Measurements from ENCODE around the gene ATAD3B.
"Not testable (repeated sequence)": the region's sequence is repeated elsewhere in the genome, so short reads cannot be mapped to it uniquely, and the experiment has no call there.

Gene ATAD3B

GRCh38 chr1:1513675-1514074, 42.1 kb downstream of the ATAD3B start:
- DNase-seq (ENCODE audit: low read depth): not testable (repeated sequence)

GRCh38 chr1:1514376-1514775, 42.8 kb downstream of the ATAD3B start:
- DNase-seq (ENCODE audit: low read depth): not testable (repeated sequence)

- DNase-seq (ENCODE audit: low read depth): not testable (repeated sequence)
Measured at GRCh38 chr1:1516923-1517322, 45.4 kb downstream of the ATAD3B start.

- no peak for DNase-seq (ENCODE audit: low read depth)
Measured at GRCh38 chr1:1517973-1518620, 46.5 kb downstream of the ATAD3B start.

- not testable (repeated sequence) for DNase-seq (ENCODE audit: low read depth)
Measured at GRCh38 chr1:1518621-1519007, 47.0 kb downstream of the ATAD3B start.

- DNase-seq (ENCODE audit: low read depth): not testable (repeated sequence)
Measured at GRCh38 chr1:1519805-1520505, 48.4 kb downstream of the ATAD3B start.

- no peak for DNase-seq (ENCODE audit: low read depth)
Measured at GRCh38 chr1:1521331-1521730, 49.8 kb downstream of the ATAD3B start.

GRCh38 chr1:1522536-1522935, 51.0 kb downstream of the ATAD3B start:
- DNase-seq (ENCODE audit: low read depth): not testable (repeated sequence)

GRCh38 chr1:1523226-1523625, 51.7 kb downstream of the ATAD3B start:
- not testable (repeated sequence) for DNase-seq (ENCODE audit: low read depth)

- not testable (repeated sequence) for DNase-seq (ENCODE audit: low read depth)
Measured at GRCh38 chr1:1523651-1524050, 52.1 kb downstream of the ATAD3B start.

- DNase-seq (ENCODE audit: low read depth): not testable (repeated sequence)
Measured at GRCh38 chr1:1524750-1525383, 53.3 kb downstream of the ATAD3B start.

GRCh38 chr1:1526476-1526875, 54.9 kb downstream of the ATAD3B start:
- not testable (repeated sequence) for DNase-seq (ENCODE audit: low read depth)

GRCh38 chr1:1527092-1527816, 55.7 kb downstream of the ATAD3B start:
- DNase-seq (ENCODE audit: low read depth): no peak

- no peak for DNase-seq (ENCODE audit: low read depth)
Measured at GRCh38 chr1:1528301-1529267, 57.0 kb downstream of the ATAD3B start.

GRCh38 chr1:1529321-1529720, 57.8 kb downstream of the ATAD3B start:
- DNase-seq (ENCODE audit: low read depth): no peak

GRCh38 chr1:1529936-1530335, 58.4 kb downstream of the ATAD3B start:
- no peak for DNase-seq (ENCODE audit: low read depth)

GRCh38 chr1:1531947-1532346, 60.4 kb downstream of the ATAD3B start:
- DNase-seq (ENCODE audit: low read depth): no peak

- not testable (repeated sequence) for DNase-seq (ENCODE audit: low read depth)
Measured at GRCh38 chr1:1533176-1533893, 61.8 kb downstream of the ATAD3B start.

- not testable (repeated sequence) for DNase-seq (ENCODE audit: low read depth)
Measured at GRCh38 chr1:1533894-1534291, 62.3 kb downstream of the ATAD3B start.

GRCh38 chr1:1534401-1535154, 63.0 kb downstream of the ATAD3B start:
- no peak for DNase-seq (ENCODE audit: low read depth)

Measured in activated T-helper 9 cell treated with anti-CD3 and anti-CD28 coated beads, Interleukin-2, amount 50 U/mL, for 16 hours (primary cell).